ENCODE data around the gene TPP1.

Gene TPP1

GRCh38 chr11:6654281-6655019 lies 35.2 kb upstream of the TPP1 start:
- TF ChIP-seq, protein P1, sequence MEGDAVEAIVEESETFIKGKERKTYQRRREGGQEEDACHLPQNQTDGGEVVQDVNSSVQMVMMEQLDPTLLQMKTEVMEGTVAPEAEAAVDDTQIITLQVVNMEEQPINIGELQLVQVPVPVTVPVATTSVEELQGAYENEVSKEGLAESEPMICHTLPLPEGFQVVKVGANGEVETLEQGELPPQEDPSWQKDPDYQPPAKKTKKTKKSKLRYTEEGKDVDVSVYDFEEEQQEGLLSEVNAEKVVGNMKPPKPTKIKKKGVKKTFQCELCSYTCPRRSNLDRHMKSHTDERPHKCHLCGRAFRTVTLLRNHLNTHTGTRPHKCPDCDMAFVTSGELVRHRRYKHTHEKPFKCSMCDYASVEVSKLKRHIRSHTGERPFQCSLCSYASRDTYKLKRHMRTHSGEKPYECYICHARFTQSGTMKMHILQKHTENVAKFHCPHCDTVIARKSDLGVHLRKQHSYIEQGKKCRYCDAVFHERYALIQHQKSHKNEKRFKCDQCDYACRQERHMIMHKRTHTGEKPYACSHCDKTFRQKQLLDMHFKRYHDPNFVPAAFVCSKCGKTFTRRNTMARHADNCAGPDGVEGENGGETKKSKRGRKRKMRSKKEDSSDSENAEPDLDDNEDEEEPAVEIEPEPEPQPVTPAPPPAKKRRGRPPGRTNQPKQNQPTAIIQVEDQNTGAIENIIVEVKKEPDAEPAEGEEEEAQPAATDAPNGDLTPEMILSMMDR (conservative IDR thresholded peaks at IDR 0.05; ENCODE audit: low read depth, low read length) = no peak
- H3K4me3 ChIP-seq (ENCODE audit: low read depth, low read length) = no peak overlapping the region
- no peak for DNase-seq (ENCODE audit: low read depth)

DNA sequence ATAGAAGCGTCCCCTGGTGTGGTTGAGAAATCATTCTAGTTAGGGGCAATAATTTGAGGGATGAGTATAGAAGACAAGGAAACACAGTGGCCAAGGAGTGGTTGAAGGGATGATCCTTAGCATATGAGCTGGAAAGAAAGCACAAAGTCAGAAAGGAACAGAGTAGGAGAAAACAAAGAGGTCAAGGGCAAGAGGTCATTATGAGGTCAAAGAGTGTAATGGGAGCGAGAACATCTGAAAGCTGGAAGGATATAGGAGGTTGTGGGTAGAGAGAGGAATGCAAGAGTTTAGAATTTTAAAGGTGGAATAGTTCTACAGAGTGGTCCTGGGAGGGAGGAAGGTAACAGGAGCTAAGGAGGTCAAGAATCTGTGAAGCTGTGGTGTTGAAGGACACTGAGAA lies 34.4 kb upstream of the TPP1 start:
- no peak for DNase-seq (ENCODE audit: low read depth)
- TF ChIP-seq, protein P1 (conservative IDR thresholded peaks at IDR 0.05; ENCODE audit: low read depth, low read length) = no peak
- no peak overlapping the region for H3K4me3 ChIP-seq (ENCODE audit: low read depth, low read length)

DNA sequence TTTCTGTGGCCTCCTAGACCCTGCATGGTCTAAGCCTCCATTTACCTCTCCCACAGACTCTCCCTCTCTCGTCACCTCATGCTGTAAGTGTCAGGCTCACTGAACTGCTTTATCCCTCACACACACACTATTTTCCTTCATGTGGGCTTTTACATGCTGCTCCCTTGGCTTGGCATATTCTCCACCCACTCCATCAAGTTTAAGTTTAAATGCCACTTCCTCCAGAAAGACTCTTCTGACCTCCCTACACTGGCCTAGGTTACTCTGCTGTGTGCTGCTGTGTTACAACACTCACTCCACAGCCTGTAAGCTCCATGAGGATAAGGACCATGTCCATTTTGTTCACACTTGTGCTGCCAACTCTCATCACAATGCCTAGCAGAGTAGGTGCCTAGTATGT lies 33.9 kb upstream of the TPP1 start:
- DNase-seq (ENCODE audit: low read depth) = no peak
- TF ChIP-seq, protein P1 (conservative IDR thresholded peaks at IDR 0.05; ENCODE audit: low read depth, low read length) = no peak
- no peak overlapping the region for H3K4me3 ChIP-seq (ENCODE audit: low read depth, low read length)

- TF ChIP-seq, protein P1 (conservative IDR thresholded peaks at IDR 0.05; ENCODE audit: low read depth, low read length) = no peak
- DNase-seq (ENCODE audit: low read depth) = no peak
- H3K4me3 ChIP-seq (ENCODE audit: low read depth, low read length) = no peak overlapping the region
Observed at GRCh38 chr11:6652182-6652581, 33.0 kb upstream of the TPP1 start.

GRCh38 chr11:6650980-6651379 lies 31.8 kb upstream of the TPP1 start:
- DNase-seq (ENCODE audit: low read depth) = no peak
- no peak overlapping the region for H3K4me3 ChIP-seq (ENCODE audit: low read depth, low read length)
- TF ChIP-seq, protein P1 (conservative IDR thresholded peaks at IDR 0.05; ENCODE audit: low read depth, low read length) = no peak

DNA sequence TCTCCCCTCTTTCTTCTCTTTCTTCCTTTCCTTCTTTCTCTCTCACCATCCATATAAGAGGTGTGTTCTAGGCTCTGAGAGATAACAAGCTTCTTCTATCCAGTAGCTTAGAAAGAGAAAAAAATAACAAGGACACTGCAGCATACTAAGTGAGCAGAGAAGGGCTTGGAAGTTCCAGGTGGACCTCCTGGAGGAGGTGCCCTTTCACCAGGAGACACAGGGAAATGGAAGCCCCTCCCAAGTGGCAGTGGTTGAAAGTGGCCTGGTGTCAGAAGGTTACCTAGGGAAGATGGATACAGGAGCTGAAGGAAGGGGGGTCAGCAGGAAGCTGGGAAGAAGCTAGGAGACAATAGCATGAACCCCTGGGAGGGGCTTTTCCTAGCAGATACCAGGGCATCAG lies 30.9 kb upstream of the TPP1 start:
- no peak overlapping the region for H3K4me3 ChIP-seq (ENCODE audit: low read depth, low read length)
- DNase-seq (ENCODE audit: low read depth) = no peak
- TF ChIP-seq, protein P1 (conservative IDR thresholded peaks at IDR 0.05; ENCODE audit: low read depth, low read length) = no peak

DNA sequence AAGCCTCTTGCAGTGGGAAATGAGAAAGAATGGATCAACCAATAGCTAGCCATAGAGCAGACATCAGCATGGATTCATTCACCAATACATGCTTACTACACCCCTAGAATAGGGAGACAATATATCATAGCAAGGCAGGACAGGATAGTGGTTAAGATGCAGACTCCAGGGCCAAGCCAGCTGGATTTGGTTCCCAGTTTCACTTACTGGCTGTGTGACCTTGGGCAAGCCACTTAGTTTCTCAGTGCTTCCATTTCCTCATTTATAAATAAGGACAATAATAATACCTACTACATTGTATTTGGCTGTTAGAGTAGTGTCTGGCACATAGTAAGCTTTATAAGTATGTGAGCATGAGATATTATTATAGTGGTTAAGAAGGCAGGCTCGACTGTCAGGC lies 29.3 kb upstream of the TPP1 start:
- DNase-seq (ENCODE audit: low read depth) = no peak
- no peak overlapping the region for H3K4me3 ChIP-seq (ENCODE audit: low read depth, low read length)
- TF ChIP-seq, protein P1 (conservative IDR thresholded peaks at IDR 0.05; ENCODE audit: low read depth, low read length) = no peak
